ENCODE measurements around the gene PAK5. TPM values are rescaled to one million over a fixed set of nuclear protein-coding genes. Genes with fewer than 3 reads are reported as not detected.

The PAK5 gene
- total and polyA plus RNA-seq, 12 donors: 0.04 TPM; not detected in 11

GRCh38 chr20:9501473-9501872 lies 337.4 kb downstream of the PAK5 start:
- Histone ChIP-seq H3K9me3 (no peaks in the 10 kb centered on the region), H3K27ac (no peak overlapping the region), H3K4me3 (no peak overlapping the region), H3K4me1 (peaks cover 0 to 16% (median 4%) of the 10 kb centered on the region in 9 donors), H3K36me3 (no peaks in the 10 kb centered on the region), H3K27me3 (peaks cover 3 to 19% (median 18%) of the 10 kb centered on the region in 7 donors)
- intact Hi-C loops (cut with DNase I): no loop called here
- ATAC-seq (no peak), DNase-seq (no peak)
- 83 to 87% methylated on average over 2 of the region's 2 CpGs for WGBS, 2 donors
- no peak for TF ChIP-seq CTCF (IDR thresholded peaks at IDR 0.05)

- Histone ChIP-seq H3K9me3 (no peaks in the 10 kb centered on the region), H3K27me3 (peaks cover 0 to 6% (median 5%) of the 10 kb centered on the region in 7 donors), H3K4me3 (no peak overlapping the region), H3K27ac (no peak overlapping the region), H3K36me3 (no peaks in the 10 kb centered on the region), H3K4me1 (peaks cover 0 to 11% (median 0%) of the 10 kb centered on the region in 9 donors)
- WGBS, 2 donors: 43 to 50% methylated on average over 2 of the region's 2 CpGs
- DNase-seq (no peak), ATAC-seq (peak in 4 of 8 donors; percentile 12 to 59 (median 52))
- intact Hi-C loops (cut with DNase I): no loop called here
- TF ChIP-seq CTCF (IDR thresholded peaks at IDR 0.05): no peak
Measured at GRCh38 chr20:9500121-9500520, 338.8 kb downstream of the PAK5 start.

- no peak for TF ChIP-seq CTCF (IDR thresholded peaks at IDR 0.05)
- intact Hi-C loops (cut with DNase I): no loop called here
- DNase-seq (no peak), ATAC-seq (no peak)
- H3K36me3 ChIP-seq: no peaks in the 10 kb centered on the region
- no peak overlapping the region for H3K4me3 ChIP-seq
- H3K9me3 ChIP-seq: no peaks in the 10 kb centered on the region
- 87 to 89% methylated on average over 5 of the region's 5 CpGs for WGBS, 2 donors
- H3K27me3 ChIP-seq: no peaks in the 10 kb centered on the region
- peaks cover 0 to 11% (median 0%) of the 10 kb centered on the region in 9 donors for H3K4me1 ChIP-seq
- H3K27ac ChIP-seq: no peak overlapping the region
Measured at GRCh38 chr20:9499126-9499899, 339.6 kb downstream of the PAK5 start.

DNA sequence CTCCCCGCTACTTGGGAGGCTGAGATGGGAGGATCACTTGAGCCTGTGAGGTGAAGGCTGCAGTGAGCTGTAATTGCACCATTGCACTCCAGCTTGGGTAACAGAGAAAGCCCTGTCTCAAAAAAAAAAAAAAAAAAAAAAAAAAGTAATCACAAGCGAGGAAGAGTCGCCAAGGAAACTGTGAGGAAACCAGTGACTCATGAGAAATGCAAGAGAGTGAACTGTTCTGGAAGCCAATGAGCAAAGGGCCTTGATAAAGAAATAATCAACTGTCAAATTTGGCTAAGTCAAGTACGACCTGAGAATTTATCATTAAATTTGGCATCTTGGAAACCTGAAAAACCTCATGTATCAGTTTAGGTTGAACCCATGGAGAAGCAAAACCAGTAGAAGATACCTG lies 340.6 kb downstream of the PAK5 start:
- H3K4me3 ChIP-seq: no peak overlapping the region

More for the DNA sequence above, 340.6 kb downstream of the PAK5 start:
- intact Hi-C loops (cut with DNase I): no loop called here
- TF ChIP-seq CTCF (IDR thresholded peaks at IDR 0.05): no peak
- H3K4me1 ChIP-seq: peaks cover 0 to 11% (median 0%) of the 10 kb centered on the region in 9 donors
- WGBS, 2 donors: 75 to 90% methylated on average over 4 of the region's 4 CpGs
- H3K36me3 ChIP-seq: no peaks in the 10 kb centered on the region
- no peaks in the 10 kb centered on the region for H3K27me3 ChIP-seq
- no peaks in the 10 kb centered on the region for H3K9me3 ChIP-seq
- DNase-seq: no peak
- no peak overlapping the region for H3K27ac ChIP-seq
- no peak for ATAC-seq
